Dermis blood vessel endothelial cell (primary cell): ENCODE results near the gene FAM216A. TPM values are rescaled to one million over a fixed set of nuclear protein-coding genes. Genes with fewer than 3 reads are reported as not detected.

ENCODE experiments used
- total RNA-seq: library from RNA; depleted of rRNA; stranded (reverse); fragments of >200 nt; gene quantifications from 2 replicates; pipeline ENCODE4 v1.2.3, GENCODE V29; 2014

Gene FAM216A
- total RNA-seq, 1 donor from 2014 or later: 8.8 TPM

Other genes starting within 250 kb of the FAM216A start
- 84.6 and 176 TPM in 2 replicates for gene ATP2A2, start 187.6 kb upstream of the FAM216A start, total RNA-seq
- gene ANAPC7, start 65.1 kb upstream of the FAM216A start, total RNA-seq: 56.8 and 71.9 TPM in 2 replicates
- 297 and 356 TPM in 2 replicates for gene ARPC3, start 18.5 kb upstream of the FAM216A start, total RNA-seq
- 19.9 and 22.7 TPM in 2 replicates for gene GPN3, start 588 bp upstream of the FAM216A start, total RNA-seq
- gene VPS29, start 33.3 kb downstream of the FAM216A start, total RNA-seq: 77.1 and 78.3 TPM in 2 replicates
- 0.14 and 1.2 TPM in 2 replicates for gene RAD9B, start 33.5 kb downstream of the FAM216A start, total RNA-seq
- 9.0 and 13.3 TPM in 2 replicates for gene PPTC7, start 114.5 kb downstream of the FAM216A start, total RNA-seq
- 7.9 and 9.9 TPM in 2 replicates for gene TCTN1, start 145.3 kb downstream of the FAM216A start, total RNA-seq
- gene HVCN1, start 220.3 kb downstream of the FAM216A start, total RNA-seq: 5.0 and 6.1 TPM in 2 replicates